Measurements from ENCODE around the gene ABHD10. TPM values are rescaled to one million over a fixed set of nuclear protein-coding genes. Genes with fewer than 3 reads are reported as not detected.

ABHD10 gene
- total RNA-seq, 8 experiments from 2014 or later, result 29.6 to 56.2 (median 39.8) TPM

- no peak for ATAC-seq (replicated peaks in 6 of 8)
- no peak overlapping the region for H3K27ac ChIP-seq
- H3K4me1 ChIP-seq (replicated peaks in 1 of 2), result peaks cover 12 to 21% of the 10 kb centered on the region in 2 donors
- WGBS, 10 experiments, result 84 to 100% (median 96%) methylated on average over 3 to 5 of the region's 5 CpGs; no CpG with 5 or more reads in 2 of the 10 experiments
- no peak overlapping the region for H3K4me3 ChIP-seq
- in situ Hi-C loops (cut with MboI; ENCODE audit: low pct_unique_long_range_greater_than_20kb in 2 of 9, low sequenced_read_pairs in 9 of 9, unreplicated experiment in 9 of 9), result loop anchor here in 6 of 9 experiments (25.0 kb wide), 1 partner anchor 240 kb away; no protein-coding TSS in a partner anchor
These were observed 26.7 kb upstream of the ABHD10 start for GRCh38 chr3:111952086-111952485.

- no peak overlapping the region for H3K4me3 ChIP-seq
- H3K4me1 ChIP-seq (replicated peaks in 1 of 2), result peaks cover 7 to 24% of the 10 kb centered on the region in 2 donors
- ATAC-seq (replicated peaks in 6 of 8), result peak in 3 of 8 experiments; percentile 25 to 69 (median 62)
- H3K27ac ChIP-seq, result no peak overlapping the region
- WGBS, 10 experiments, result 17 to 100% (median 79%) methylated on average over 1 to 6 of the region's 6 CpGs; no CpG with 5 or more reads in 2 of the 10 experiments
- in situ Hi-C loops (cut with MboI; ENCODE audit: low pct_unique_long_range_greater_than_20kb in 2 of 9, low sequenced_read_pairs in 9 of 9, unreplicated experiment in 9 of 9), result loop anchor here in 6 of 9 experiments (25.0 kb wide), 1 partner anchor 241 kb away; no protein-coding TSS in a partner anchor
These were observed 25.9 kb upstream of the ABHD10 start for GRCh38 chr3:111952866-111953450.

GRCh38 chr3:111954228-111954990, 24.4 kb upstream of the ABHD10 start:
- WGBS, 10 experiments, result 17 to 72% (median 53%) methylated on average over 1 to 6 of the region's 6 CpGs
- Histone ChIP-seq H3K27ac (no peak overlapping the region), H3K4me1 (replicated peaks in 1 of 2) (peaks cover 6 to 23% of the 10 kb centered on the region in 2 donors), H3K4me3 (no peak overlapping the region)
- in situ Hi-C loops (cut with MboI; ENCODE audit: low pct_unique_long_range_greater_than_20kb in 2 of 9, low sequenced_read_pairs in 9 of 9, unreplicated experiment in 9 of 9), result loop anchor here in 6 of 9 experiments (25.0 kb wide), 1 partner anchor 242 kb away; no protein-coding TSS in a partner anchor
- ATAC-seq (replicated peaks in 6 of 8), result peak in 4 of 8 experiments; percentile 50 to 86 (median 66)

- no peak for ATAC-seq (replicated peaks in 6 of 8)
- H3K4me3 ChIP-seq, result no peak overlapping the region
- peaks cover 6 to 23% of the 10 kb centered on the region in 2 donors for H3K4me1 ChIP-seq (replicated peaks in 1 of 2)
- in situ Hi-C loops (cut with MboI; ENCODE audit: low pct_unique_long_range_greater_than_20kb in 2 of 9, low sequenced_read_pairs in 9 of 9, unreplicated experiment in 9 of 9), result loop anchor here in 6 of 9 experiments (25.0 kb wide), 1 partner anchor 244 kb away; no protein-coding TSS in a partner anchor
- H3K27ac ChIP-seq, result no peak overlapping the region
- WGBS, 10 experiments, result 89 to 100% (median 100%) methylated on average over 1 of the region's 1 CpG; no CpG with 5 or more reads in 7 of the 10 experiments
These were observed 22.9 kb upstream of the ABHD10 start for GRCh38 chr3:111955876-111956275.

GRCh38 chr3:111956449-111956848, 22.4 kb upstream of the ABHD10 start:
- WGBS, 10 experiments, result 40 to 100% (median 53%) methylated on average over 1 to 3 of the region's 3 CpGs; no CpG with 5 or more reads in 2 of the 10 experiments
- Histone ChIP-seq H3K27ac (peak overlapping the region in 1 of 2 donors; percentile 14), H3K4me1 (replicated peaks in 1 of 2) (peaks cover 6 to 23% of the 10 kb centered on the region in 2 donors), H3K4me3 (no peak overlapping the region)
- in situ Hi-C loops (cut with MboI; ENCODE audit: low pct_unique_long_range_greater_than_20kb in 2 of 9, low sequenced_read_pairs in 9 of 9, unreplicated experiment in 9 of 9), result loop anchor here in 6 of 9 experiments (25.0 kb wide), 1 partner anchor 244 kb away; no protein-coding TSS in a partner anchor
- ATAC-seq (replicated peaks in 6 of 8), result no peak

GRCh38 chr3:111956995-111957734, 21.7 kb upstream of the ABHD10 start:
- Histone ChIP-seq H3K4me1 (replicated peaks in 1 of 2) (peaks cover 6 to 23% of the 10 kb centered on the region in 2 donors), H3K4me3 (no peak overlapping the region), H3K27ac (no peak overlapping the region)
- ATAC-seq (replicated peaks in 6 of 8), result peak in 5 of 8 experiments; percentile 65 to 88 (median 78)
- in situ Hi-C loops (cut with MboI; ENCODE audit: low pct_unique_long_range_greater_than_20kb in 2 of 9, low sequenced_read_pairs in 9 of 9, unreplicated experiment in 9 of 9), result loop anchor here in 6 of 9 experiments (25.0 kb wide), 1 partner anchor 245 kb away; no protein-coding TSS in a partner anchor
- WGBS, 10 experiments, result 0 to 89% (median 44%) methylated on average over 1 to 4 of the region's 4 CpGs

- H3K27ac ChIP-seq, result no peak overlapping the region
- in situ Hi-C loops (cut with MboI; ENCODE audit: low pct_unique_long_range_greater_than_20kb in 2 of 9, low sequenced_read_pairs in 9 of 9, unreplicated experiment in 9 of 9), result loop anchor here in 6 of 9 experiments (5.0 to 25.0 kb wide), 2 partner anchors 59 to 249 kb away; no protein-coding TSS in a partner anchor
- no peak overlapping the region for H3K4me3 ChIP-seq
- peak in 1 of 8 experiments; percentile 82 for ATAC-seq (replicated peaks in 6 of 8)
- WGBS, 10 experiments, result 30 to 100% (median 47%) methylated on average over 1 to 3 of the region's 3 CpGs; no CpG with 5 or more reads in 1 of the 10 experiments
- peaks cover under 1 to 17% of the 10 kb centered on the region in 2 donors for H3K4me1 ChIP-seq (replicated peaks in 1 of 2)
These were observed 17.2 kb upstream of the ABHD10 start for GRCh38 chr3:111961461-111962164.

- in situ Hi-C loops (cut with MboI; ENCODE audit: low pct_unique_long_range_greater_than_20kb in 2 of 9, low sequenced_read_pairs in 9 of 9, unreplicated experiment in 9 of 9), result loop anchor here in 6 of 9 experiments (5.0 to 25.0 kb wide), 2 partner anchors 61 to 251 kb away; no protein-coding TSS in a partner anchor
- Histone ChIP-seq H3K4me1 (replicated peaks in 1 of 2) (peaks cover 0 to 7% of the 10 kb centered on the region in 2 donors), H3K27ac (no peak overlapping the region), H3K4me3 (no peak overlapping the region)
- ATAC-seq (replicated peaks in 6 of 8), result no peak
- 14 to 100% (median 94%) methylated on average over 1 of the region's 1 CpG for WGBS, 10 experiments
These were observed 15.4 kb upstream of the ABHD10 start for GRCh38 chr3:111963424-111963823.

GRCh38 chr3:111965484-111965883, 13.3 kb upstream of the ABHD10 start:
- 69 to 100% (median 94%) methylated on average over 2 of the region's 2 CpGs for WGBS, 10 experiments

GRCh38 chr3:111967068-111967467, 11.8 kb upstream of the ABHD10 start:
- Histone ChIP-seq H3K4me1 (replicated peaks in 1 of 2) (peaks cover 8 to 28% of the 10 kb centered on the region in 2 donors), H3K27ac (no peak overlapping the region), H3K4me3 (no peak overlapping the region)
- 0 to 77% (median 38%) methylated on average over 2 to 3 of the region's 3 CpGs; no CpG with 5 or more reads in 1 of the 10 experiments for WGBS, 10 experiments
- ATAC-seq (replicated peaks in 6 of 8), result peak in 1 of 8 experiments; percentile 20
- in situ Hi-C loops (cut with MboI; ENCODE audit: low pct_unique_long_range_greater_than_20kb in 2 of 9, low sequenced_read_pairs in 9 of 9, unreplicated experiment in 9 of 9), result loop anchor here in 6 of 9 experiments (25.0 kb wide), 1 partner anchor 255 kb away; no protein-coding TSS in a partner anchor

More at GRCh38 chr3:111965484-111965883, 13.3 kb upstream of the ABHD10 start:
- Histone ChIP-seq H3K4me3 (no peak overlapping the region), H3K27ac (no peak overlapping the region), H3K4me1 (replicated peaks in 1 of 2) (peaks cover under 1 to 12% of the 10 kb centered on the region in 2 donors)
- in situ Hi-C loops (cut with MboI; ENCODE audit: low pct_unique_long_range_greater_than_20kb in 2 of 9, low sequenced_read_pairs in 9 of 9, unreplicated experiment in 9 of 9), result loop anchor here in 6 of 9 experiments (25.0 kb wide), 1 partner anchor 253 kb away; no protein-coding TSS in a partner anchor
- ATAC-seq (replicated peaks in 6 of 8), result no peak

GRCh38 chr3:111967651-111968274, 11.1 kb upstream of the ABHD10 start:
- Histone ChIP-seq H3K27ac (no peak overlapping the region), H3K4me1 (replicated peaks in 1 of 2) (peaks cover 8 to 31% of the 10 kb centered on the region in 2 donors), H3K4me3 (no peak overlapping the region)
- in situ Hi-C loops (cut with MboI; ENCODE audit: low pct_unique_long_range_greater_than_20kb in 2 of 9, low sequenced_read_pairs in 9 of 9, unreplicated experiment in 9 of 9), result loop anchor here in 6 of 9 experiments (25.0 kb wide), 1 partner anchor 255 kb away; no protein-coding TSS in a partner anchor
- 1 to 40% (median 13%) methylated on average over 1 to 8 of the region's 8 CpGs for WGBS, 10 experiments
- ATAC-seq (replicated peaks in 6 of 8), result peak; percentile 46 to 97 (median 74)
